ENCODE data around the gene SPEF2.

The SPEF2 gene

DNA sequence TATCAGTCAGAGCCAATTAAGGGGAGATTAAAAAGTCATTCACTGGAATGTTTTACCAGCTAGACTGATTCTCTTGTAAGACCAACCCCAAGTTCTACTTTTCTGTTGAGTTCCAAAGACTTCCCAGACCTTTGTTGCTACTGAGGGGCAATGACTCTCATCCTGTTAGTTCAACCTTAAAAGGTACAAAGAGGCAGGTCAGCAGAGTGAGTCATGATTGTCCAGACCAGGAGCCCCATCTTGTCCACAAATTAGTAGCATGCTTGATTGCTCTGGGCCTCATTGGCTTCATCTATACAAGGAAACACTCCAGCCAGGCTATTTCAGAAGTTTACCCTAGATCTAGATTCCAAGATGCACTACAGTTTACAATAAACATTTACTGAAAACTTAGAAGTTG, 159.1 kb downstream of the SPEF2 start:
- no peak for TF ChIP-seq CTCF (IDR thresholded peaks at IDR 0.05; ENCODE audit: extremely low read depth, missing control alignments)
- no peak for DNase-seq (ENCODE audit: low spot score)

DNA sequence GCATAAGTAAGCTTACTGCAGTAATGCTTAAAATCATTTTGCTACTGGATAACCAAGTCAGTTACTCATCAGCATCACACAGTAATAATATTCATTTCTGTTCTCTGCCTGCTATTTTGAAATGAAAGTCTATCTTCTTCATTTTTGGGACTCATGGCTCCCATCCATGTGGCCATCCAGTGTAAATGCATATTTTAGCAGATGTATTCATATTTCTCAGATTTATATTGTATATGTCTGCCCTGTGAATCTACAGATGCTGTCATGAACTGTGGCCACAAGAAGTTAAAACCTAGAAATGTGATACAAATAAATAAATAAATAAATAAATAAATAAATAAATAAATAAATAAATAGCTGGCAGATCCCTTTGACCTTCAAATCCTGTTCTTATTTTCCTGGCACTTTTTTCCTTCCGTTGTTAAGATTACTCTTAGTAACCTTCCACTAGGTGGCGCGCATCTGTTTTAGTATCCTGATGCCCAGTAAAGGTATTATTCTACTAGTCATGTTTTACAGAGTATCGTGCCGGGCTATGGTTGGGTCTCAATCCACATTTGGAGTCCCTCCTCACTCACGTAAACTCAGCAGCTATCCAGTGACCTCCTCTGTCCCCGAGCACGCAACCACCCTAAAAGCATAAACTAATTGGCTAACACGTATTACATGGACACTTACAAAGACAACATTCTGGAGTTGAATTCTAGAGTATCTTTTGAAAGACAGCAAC, 159.9 kb downstream of the SPEF2 start:
- peak; percentile 49 for TF ChIP-seq CTCF (IDR thresholded peaks at IDR 0.05; ENCODE audit: extremely low read depth, missing control alignments)
- peak; percentile 35 for DNase-seq (ENCODE audit: low spot score)

DNA sequence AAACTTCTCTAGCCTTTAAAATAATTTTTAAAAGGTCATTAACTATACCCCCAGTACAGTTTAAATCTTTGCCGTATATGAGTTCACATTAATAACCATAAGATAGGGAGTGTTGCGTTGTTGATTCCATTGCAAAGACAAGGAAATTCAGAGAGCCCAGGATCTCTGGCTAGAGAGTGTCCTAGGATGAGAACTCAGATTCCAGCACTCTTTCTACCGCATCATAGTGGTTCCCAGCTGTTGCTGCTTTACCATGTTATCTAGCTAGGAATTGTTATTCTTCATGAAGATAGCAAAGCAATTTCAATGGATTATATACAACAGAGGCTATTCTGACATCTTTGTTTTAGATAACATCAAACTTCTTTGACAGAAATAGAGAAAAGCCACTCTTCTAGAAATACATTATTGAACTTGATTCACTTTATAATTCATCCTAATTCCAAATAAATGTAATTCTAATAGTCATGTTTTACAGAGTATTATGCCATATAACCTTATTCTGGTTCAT, 160.7 kb downstream of the SPEF2 start:
- DNase-seq (ENCODE audit: low spot score), result no peak
- no peak for TF ChIP-seq CTCF (IDR thresholded peaks at IDR 0.05; ENCODE audit: extremely low read depth, missing control alignments)

DNA sequence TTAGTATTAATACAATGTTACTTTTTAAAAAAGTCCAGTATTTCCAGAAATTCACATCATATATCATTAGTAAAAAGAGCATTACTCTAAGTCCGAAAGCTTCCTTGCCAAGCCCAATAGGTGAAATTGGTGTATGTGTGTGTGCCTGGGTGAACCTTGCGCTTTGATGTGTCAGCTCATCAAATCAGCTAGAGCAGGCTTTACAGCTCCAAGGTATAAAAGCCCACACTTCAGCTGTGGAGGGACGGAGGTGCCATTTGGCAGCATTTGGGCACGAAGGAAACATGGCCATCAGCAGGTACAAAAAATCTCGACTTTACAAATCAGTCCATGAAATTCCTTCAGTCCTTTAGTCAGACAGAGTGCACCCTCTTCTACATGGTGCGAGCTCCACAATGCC, 162.6 kb downstream of the SPEF2 start:
- no peak for TF ChIP-seq CTCF (IDR thresholded peaks at IDR 0.05; ENCODE audit: extremely low read depth, missing control alignments)
- DNase-seq (ENCODE audit: low spot score), result no peak

DNA sequence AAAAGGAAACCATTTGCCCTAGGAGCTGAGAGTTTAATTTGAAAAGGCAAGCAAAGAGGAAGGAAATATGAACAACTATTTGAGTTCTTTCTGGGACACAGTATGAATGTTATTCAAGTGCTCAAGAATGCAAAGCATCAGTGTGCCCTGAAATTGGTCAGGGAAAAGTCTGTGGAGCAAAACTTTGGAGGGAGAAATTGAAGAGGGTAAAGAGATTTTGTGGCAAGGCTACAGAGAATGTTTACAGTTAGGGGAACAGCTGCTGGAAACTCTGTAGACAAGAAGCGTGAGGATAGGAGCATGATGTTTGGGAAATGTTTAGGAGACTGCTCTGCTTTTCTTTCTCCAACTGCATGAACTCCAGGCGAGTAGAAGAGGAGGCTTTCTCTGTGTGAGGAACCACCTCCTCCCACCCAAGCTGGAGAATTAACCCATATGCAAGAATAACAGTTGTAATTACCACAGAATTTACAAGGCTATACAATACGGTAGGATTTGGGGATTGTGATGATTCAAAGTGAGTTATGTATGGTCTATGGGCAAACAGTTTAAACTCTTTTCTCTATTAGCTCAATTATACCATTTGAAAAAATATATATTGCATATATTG, 163.6 kb downstream of the SPEF2 start:
- no peak for TF ChIP-seq CTCF (IDR thresholded peaks at IDR 0.05; ENCODE audit: extremely low read depth, missing control alignments)
- no peak for DNase-seq (ENCODE audit: low spot score)

DNA sequence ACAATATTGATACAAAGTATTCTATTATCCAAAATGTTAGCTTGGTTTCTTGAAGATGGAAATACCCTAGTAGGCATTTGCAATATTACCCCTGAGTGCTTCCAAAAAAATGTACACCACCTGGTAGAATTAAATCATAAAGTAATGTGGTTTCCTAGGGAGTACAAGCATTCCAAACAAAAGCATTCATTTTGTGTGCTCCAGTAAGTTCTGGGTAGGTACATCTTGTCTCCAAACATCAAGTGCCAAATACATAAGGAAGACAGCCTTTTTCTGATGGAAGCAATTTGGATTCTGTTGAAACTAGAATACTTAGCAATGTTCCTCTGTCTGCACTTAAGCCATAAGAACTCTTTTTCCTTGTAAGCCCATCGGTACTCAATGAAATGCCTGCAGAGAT, 165.9 kb downstream of the SPEF2 start:
- DNase-seq (ENCODE audit: low spot score), result no peak
- no peak for TF ChIP-seq CTCF (IDR thresholded peaks at IDR 0.05; ENCODE audit: extremely low read depth, missing control alignments)

GRCh38 chr5:35785601-35786085, 168.0 kb downstream of the SPEF2 start:
- DNase-seq (ENCODE audit: low spot score), result no peak
- TF ChIP-seq CTCF (IDR thresholded peaks at IDR 0.05; ENCODE audit: extremely low read depth, missing control alignments), result no peak

Measured in GM20000 (cell line).